ENCODE measurements around the gene FBLN5. TPM values are rescaled to one million over a fixed set of nuclear protein-coding genes. Genes with fewer than 3 reads are reported as not detected.

The FBLN5 gene
- total and polyA plus RNA-seq, 8 donors, result 11.5 to 34.3 (median 22.0) TPM

- no peak for FAIRE-seq
- intact Hi-C loops (cut with DNase I), result no loop called here
Observed at GRCh38 chr14:91942128-91942527, 5.4 kb downstream of the FBLN5 start.

DNA sequence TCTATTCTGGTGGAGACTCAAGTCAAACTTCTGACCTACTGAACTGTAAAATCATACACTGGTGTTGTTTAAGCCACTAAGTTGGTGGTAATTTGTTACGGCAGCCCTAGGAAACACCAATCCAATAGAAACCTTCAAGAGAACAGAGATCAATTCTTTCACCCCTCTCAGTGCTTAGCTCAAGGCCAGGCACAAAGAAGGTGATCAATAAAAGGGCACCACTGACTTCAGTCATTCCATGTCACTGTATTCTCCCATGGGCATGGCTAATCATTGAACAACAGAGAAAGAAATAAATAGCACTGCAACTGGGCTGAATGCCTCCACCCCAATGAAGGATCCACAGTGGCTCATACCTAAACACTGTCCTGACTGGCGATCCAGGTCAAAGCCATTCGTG lies 7.3 kb downstream of the FBLN5 start:
- intact Hi-C loops (cut with DNase I), result no loop called here
- WGBS, 2 donors, result 58 to 65% methylated on average over 3 of the region's 3 CpGs
- H3K4me3 ChIP-seq, result no peak overlapping the region
- DNase-seq (no peak), FAIRE-seq (no peak), ATAC-seq (peak in 1 of 4 donors; percentile 50)
- H3K27ac ChIP-seq, result no peak overlapping the region
- H3K36me3 ChIP-seq, result no peaks in the 10 kb centered on the region
- H3K4me1 ChIP-seq, result no peaks in the 10 kb centered on the region
- H3K9me3 ChIP-seq, result no peaks in the 10 kb centered on the region
- TF ChIP-seq, protein P1, sequence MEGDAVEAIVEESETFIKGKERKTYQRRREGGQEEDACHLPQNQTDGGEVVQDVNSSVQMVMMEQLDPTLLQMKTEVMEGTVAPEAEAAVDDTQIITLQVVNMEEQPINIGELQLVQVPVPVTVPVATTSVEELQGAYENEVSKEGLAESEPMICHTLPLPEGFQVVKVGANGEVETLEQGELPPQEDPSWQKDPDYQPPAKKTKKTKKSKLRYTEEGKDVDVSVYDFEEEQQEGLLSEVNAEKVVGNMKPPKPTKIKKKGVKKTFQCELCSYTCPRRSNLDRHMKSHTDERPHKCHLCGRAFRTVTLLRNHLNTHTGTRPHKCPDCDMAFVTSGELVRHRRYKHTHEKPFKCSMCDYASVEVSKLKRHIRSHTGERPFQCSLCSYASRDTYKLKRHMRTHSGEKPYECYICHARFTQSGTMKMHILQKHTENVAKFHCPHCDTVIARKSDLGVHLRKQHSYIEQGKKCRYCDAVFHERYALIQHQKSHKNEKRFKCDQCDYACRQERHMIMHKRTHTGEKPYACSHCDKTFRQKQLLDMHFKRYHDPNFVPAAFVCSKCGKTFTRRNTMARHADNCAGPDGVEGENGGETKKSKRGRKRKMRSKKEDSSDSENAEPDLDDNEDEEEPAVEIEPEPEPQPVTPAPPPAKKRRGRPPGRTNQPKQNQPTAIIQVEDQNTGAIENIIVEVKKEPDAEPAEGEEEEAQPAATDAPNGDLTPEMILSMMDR (IDR thresholded peaks at IDR 0.05), result no peak
- H3K27me3 ChIP-seq, result no peaks in the 10 kb centered on the region

More at GRCh38 chr14:91942128-91942527, 5.4 kb downstream of the FBLN5 start:
- TF ChIP-seq, protein P1 (IDR thresholded peaks at IDR 0.05), result no peak
- H3K27ac ChIP-seq, result no peak overlapping the region
- no peak overlapping the region for H3K4me3 ChIP-seq
- H3K36me3 ChIP-seq, result no peaks in the 10 kb centered on the region
- ATAC-seq (no peak), DNase-seq (no peak)
- no peaks in the 10 kb centered on the region for H3K27me3 ChIP-seq
- no peaks in the 10 kb centered on the region for H3K9me3 ChIP-seq
- H3K4me1 ChIP-seq, result no peaks in the 10 kb centered on the region
- 50 to 65% methylated on average over 1 of the region's 1 CpG for WGBS, 2 donors

DNA sequence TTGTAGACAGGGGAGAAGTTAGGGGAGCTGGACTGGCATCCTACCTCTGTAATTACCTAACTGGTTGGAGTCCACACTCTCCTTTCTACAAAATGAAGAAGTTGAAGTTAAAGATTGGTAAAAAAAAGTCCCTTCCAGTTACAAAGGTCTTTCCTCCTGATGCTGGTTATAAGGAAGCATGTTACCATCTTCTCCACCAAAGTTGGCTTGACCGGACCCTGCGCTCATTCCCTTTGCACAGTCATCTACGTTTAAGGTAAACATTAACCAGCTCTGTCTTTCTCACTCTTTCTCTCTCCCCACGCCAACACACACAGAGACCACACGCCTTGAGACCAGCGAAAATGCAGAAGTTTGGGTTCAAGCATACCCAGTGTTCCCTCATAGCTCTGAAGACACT lies 11.9 kb downstream of the FBLN5 start:
- Histone ChIP-seq H3K27me3 (no peaks in the 10 kb centered on the region), H3K4me1 (no peaks in the 10 kb centered on the region), H3K36me3 (no peaks in the 10 kb centered on the region), H3K27ac (no peak overlapping the region), H3K9me3 (no peaks in the 10 kb centered on the region), H3K4me3 (no peak overlapping the region)
- FAIRE-seq (no peak), DNase-seq (no peak), ATAC-seq (no peak)
- TF ChIP-seq, protein P1 (IDR thresholded peaks at IDR 0.05), result no peak
- intact Hi-C loops (cut with DNase I), result no loop called here
- WGBS, 2 donors, result 73 to 85% methylated on average over 6 of the region's 6 CpGs

GRCh38 chr14:91934554-91935285 lies 12.8 kb downstream of the FBLN5 start:
- intact Hi-C loops (cut with DNase I), result no loop called here
- Histone ChIP-seq H3K4me3 (no peak overlapping the region), H3K27me3 (no peaks in the 10 kb centered on the region), H3K4me1 (no peaks in the 10 kb centered on the region), H3K27ac (no peak overlapping the region), H3K9me3 (no peaks in the 10 kb centered on the region), H3K36me3 (no peaks in the 10 kb centered on the region)
- DNase-seq, result peak in 2 of 6 donors; percentile 26 to 44
- ATAC-seq, result peak in 2 of 4 donors; percentile 18 to 69
- WGBS, 2 donors, result 73 to 79% methylated on average over 8 of the region's 8 CpGs
- TF ChIP-seq, protein P1 (IDR thresholded peaks at IDR 0.05), result no peak
- no peak for FAIRE-seq

DNA sequence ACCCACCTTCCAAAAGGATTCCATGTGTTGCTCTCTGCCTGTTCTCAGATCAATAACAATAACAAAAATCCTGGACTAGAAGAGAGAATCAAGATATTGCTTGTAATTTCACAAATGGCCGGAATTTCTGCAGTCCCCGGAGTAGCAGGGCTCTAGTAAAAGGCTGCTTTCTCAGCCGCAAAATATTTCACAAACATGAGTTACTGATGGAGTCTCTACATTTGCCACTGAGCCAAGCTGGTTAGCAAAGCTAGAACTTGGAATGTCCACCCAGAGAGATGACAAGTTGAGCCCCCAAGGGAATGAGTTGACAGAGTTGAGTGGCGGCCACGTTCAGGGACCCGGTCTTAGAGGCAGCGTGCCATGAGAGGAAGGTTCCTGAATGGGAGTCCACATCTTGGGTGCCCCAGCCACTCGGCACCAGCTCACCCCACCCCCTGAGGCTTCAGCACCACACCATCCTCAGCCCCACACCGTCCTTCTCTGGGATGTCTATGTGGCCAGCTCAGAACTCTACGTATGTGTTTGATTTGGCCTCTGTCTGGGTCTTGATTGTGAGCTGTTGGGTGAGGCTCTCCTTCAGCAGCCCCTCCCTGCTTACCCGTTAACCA lies 15.9 kb downstream of the FBLN5 start:
- no peak overlapping the region for H3K27ac ChIP-seq
- 89 to 91% methylated on average over 11 of the region's 11 CpGs for WGBS, 2 donors

More for the DNA sequence above, 15.9 kb downstream of the FBLN5 start:
- TF ChIP-seq, protein P1 (IDR thresholded peaks at IDR 0.05), result no peak
- DNase-seq (no peak), FAIRE-seq (no peak), ATAC-seq (no peak)
- Histone ChIP-seq H3K36me3 (no peaks in the 10 kb centered on the region), H3K4me1 (no peaks in the 10 kb centered on the region), H3K4me3 (no peak overlapping the region), H3K27me3 (no peaks in the 10 kb centered on the region), H3K9me3 (no peaks in the 10 kb centered on the region)
- intact Hi-C loops (cut with DNase I), result no loop called here
